ENCODE results near the gene BRMS1L.

- TF ChIP-seq, protein P1, sequence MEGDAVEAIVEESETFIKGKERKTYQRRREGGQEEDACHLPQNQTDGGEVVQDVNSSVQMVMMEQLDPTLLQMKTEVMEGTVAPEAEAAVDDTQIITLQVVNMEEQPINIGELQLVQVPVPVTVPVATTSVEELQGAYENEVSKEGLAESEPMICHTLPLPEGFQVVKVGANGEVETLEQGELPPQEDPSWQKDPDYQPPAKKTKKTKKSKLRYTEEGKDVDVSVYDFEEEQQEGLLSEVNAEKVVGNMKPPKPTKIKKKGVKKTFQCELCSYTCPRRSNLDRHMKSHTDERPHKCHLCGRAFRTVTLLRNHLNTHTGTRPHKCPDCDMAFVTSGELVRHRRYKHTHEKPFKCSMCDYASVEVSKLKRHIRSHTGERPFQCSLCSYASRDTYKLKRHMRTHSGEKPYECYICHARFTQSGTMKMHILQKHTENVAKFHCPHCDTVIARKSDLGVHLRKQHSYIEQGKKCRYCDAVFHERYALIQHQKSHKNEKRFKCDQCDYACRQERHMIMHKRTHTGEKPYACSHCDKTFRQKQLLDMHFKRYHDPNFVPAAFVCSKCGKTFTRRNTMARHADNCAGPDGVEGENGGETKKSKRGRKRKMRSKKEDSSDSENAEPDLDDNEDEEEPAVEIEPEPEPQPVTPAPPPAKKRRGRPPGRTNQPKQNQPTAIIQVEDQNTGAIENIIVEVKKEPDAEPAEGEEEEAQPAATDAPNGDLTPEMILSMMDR (IDR thresholded peaks at IDR 0.05; ENCODE audit: poor library complexity, severe bottlenecking), result no peak
- TF ChIP-seq, protein P2, sequence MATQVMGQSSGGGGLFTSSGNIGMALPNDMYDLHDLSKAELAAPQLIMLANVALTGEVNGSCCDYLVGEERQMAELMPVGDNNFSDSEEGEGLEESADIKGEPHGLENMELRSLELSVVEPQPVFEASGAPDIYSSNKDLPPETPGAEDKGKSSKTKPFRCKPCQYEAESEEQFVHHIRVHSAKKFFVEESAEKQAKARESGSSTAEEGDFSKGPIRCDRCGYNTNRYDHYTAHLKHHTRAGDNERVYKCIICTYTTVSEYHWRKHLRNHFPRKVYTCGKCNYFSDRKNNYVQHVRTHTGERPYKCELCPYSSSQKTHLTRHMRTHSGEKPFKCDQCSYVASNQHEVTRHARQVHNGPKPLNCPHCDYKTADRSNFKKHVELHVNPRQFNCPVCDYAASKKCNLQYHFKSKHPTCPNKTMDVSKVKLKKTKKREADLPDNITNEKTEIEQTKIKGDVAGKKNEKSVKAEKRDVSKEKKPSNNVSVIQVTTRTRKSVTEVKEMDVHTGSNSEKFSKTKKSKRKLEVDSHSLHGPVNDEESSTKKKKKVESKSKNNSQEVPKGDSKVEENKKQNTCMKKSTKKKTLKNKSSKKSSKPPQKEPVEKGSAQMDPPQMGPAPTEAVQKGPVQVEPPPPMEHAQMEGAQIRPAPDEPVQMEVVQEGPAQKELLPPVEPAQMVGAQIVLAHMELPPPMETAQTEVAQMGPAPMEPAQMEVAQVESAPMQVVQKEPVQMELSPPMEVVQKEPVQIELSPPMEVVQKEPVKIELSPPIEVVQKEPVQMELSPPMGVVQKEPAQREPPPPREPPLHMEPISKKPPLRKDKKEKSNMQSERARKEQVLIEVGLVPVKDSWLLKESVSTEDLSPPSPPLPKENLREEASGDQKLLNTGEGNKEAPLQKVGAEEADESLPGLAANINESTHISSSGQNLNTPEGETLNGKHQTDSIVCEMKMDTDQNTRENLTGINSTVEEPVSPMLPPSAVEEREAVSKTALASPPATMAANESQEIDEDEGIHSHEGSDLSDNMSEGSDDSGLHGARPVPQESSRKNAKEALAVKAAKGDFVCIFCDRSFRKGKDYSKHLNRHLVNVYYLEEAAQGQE (IDR thresholded peaks at IDR 0.05; ENCODE audit: borderline replicate concordance), result no peak
- no peak for TF ChIP-seq EP300 (conservative IDR thresholded peaks at IDR 0.05; ENCODE audit: poor library complexity, severe bottlenecking)
- no peak for TF ChIP-seq EZH2 (IDR thresholded peaks at IDR 0.05; ENCODE audit: borderline replicate concordance, insufficient read depth, low read length, poor library complexity, severe bottlenecking)
- no peak for TF ChIP-seq POLR2AphosphoS5 (IDR thresholded peaks at IDR 0.05)
Measured at GRCh38 chr14:35854696-35855270, 28.6 kb downstream of the BRMS1L start.

Data from neural cell (in vitro differentiated cells).